Left forelimb (tissue), 1 donor: ENCODE results near the gene KLC1.
A peak's percentile ranks its signal among the peaks of the same experiment; 100 is the strongest.
"Not testable (repeated sequence)": the region's sequence is repeated elsewhere in the genome, so short reads cannot be mapped to it uniquely, and the experiment has no call there.

ENCODE experiments used
- DNase-seq: peaks from one replicate; pipeline ENCODE4 v3.0.0-alpha.2; 2018; ENCODE audit warnings: low spot score

The KLC1 gene

DNA sequence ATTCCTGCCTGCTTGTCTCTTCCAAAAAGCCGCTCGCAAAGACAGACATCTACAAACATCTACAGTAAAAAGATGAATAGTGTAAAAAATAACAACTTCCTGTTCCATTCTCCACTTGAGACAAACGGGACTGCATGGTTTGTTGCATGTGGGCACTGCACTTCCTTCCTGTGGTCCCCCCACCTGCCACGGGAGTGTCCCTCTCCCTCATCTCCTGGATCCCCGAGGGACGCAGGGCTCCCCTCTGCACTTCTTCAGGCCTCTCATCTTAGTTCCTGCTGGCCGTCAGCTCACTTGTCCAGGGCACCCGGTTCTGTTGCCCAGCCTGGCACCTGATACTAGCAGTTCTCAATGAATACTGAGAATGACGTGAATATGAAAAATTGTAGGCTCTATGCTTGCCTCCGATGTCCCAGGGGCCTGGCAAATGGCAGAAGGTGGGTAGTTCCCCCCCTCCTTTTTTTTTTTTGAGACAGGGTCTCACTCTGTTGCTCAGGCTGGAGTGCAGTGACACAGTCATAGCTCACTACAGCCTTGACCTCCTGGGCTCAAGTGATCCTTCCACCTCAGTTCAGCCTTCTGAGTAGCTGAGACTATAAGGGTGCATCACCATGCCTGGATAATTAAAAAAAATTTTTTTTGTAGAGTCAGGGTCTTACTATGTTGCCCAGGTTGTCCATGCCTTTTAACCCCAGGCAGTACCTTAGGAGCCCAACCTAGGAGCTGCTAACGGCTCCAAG is 3.5 kb upstream of the KLC1 start:
- DNase-seq = no peak

DNA sequence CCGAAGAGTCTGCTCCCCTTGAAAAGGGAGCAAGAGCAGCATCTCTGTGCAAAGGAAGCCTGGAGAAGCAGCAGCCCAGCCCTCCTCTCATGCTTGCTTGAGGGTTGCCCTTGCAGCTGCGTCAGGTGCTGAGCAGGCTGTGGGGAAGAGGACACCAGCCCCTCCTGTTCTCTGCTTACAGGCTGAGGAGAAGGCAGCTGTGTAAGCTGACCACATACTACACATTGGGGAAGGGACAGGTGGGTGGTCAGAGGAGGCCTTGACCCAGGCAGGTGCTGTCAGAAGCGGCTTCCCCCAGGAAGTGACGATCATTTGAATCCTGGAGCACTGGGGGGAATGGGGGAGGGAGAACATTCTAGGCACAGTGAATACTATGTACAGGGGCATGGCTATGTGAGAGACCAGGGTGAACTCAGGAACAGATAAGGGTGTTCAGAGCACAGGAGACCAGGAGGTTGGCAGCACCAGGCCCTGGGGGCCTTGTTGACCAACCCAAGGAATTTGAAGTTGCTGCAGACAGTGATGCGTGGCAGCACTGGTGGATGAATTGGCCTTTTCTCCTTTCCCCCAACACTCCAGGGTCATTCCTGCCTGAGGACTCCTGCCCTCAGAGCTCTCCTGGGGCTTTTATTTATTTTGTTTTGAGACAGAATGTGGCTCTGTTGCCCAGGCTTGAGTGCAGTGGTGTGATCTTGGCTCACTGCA is 2.7 kb upstream of the KLC1 start:
- no peak for DNase-seq

DNA sequence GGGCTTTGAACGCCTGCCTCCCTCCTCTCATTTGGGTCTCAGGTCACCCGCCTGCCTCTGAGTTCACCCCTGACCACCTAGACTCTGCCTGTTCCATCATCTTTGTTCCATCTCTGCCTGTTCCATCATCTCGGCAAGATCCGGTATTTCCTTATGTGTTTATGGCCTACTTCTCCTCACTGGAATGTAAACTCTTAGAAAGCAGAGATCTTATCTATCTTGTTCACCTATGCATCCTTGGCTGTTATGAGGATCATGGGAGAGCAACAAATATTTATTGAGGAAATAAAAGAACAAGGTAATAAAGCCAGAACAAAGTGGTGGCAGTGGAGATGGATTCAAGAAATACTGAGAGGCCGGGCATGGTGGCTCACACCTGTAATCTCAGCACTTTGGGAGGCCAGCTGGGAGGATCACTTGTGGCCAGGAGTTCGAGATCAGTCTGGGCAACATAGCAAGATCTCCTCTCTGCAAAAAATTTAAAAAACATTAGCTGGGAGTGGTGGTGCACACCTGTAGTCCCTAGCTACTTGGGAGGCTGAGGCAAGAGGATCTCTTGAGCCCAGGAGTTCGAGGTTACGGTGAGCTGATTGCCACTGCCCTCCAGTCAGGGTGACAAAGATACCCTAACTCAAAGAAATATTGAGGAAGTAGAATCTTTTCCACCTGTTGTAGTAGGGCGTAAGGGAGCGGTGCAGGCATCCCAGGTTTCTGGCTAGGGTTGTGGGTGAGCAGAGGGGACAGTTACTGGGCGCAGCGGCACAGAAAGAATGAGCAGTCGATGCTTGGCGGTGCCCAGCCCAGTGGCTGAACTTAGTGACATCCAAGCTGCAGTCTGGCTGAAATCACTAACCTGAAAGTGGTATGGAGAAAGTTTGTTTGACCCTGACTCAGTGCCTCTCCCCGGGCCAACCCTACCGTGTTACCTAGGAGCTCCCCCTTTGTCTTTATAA is 1.7 kb upstream of the KLC1 start:
- no peak for DNase-seq

DNA sequence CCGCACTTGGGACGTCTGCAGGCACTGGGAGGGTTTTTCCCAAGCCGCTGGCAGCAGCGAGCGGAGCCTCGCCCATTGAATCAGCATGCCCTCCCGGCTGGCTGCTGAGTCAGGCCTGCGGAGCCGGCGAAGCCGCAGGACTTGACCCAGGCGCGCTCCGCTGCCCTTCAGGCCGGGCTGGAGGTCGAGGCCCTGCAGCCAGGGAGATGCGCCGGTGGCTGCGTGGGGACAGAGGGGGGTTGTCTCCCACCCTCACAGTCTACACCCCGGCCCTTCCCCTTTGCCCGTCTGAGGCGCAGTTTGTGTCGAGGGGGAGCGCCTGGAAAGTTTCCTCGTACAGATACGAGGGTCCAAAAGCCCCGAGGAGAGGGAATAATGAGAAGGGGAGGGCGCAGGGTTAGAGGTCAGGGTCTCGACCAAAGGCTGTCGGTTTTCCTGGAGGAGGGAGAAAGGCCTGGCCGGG is 759 bp upstream of the KLC1 start:
- DNase-seq = peak; percentile 78

DNA sequence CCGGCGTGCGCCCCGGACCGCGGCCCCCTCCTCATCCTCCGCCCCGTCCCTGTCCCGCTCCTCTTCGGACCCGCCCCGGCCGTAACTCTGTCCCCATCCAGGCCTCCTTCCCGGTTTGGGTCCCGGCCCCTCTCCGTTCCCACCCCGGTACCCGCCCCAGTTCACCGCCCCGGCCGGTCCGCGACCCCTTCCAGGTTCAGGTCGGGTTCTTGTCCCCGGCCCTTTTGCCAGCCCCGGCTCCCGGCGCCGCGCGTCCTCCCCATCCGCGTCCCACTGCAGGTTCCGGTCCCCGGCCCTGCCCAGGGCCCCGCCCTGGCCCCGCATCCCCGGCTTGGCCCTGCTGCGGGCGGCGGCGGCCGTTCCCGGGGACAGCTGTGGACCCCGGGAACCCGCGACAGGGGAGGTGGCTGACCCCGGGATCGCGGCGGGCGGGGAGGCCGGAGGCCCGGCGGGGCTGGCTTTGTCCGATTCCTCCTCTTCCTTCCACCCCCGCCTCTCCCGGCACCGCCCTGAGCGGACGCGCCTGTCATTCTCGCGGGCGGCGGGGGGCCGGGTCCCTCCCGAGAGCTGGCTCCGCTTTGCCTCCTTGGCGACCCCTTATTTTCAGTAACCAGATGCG is 601 bp downstream of the KLC1 start:
- peak; percentile 75 for DNase-seq

DNA sequence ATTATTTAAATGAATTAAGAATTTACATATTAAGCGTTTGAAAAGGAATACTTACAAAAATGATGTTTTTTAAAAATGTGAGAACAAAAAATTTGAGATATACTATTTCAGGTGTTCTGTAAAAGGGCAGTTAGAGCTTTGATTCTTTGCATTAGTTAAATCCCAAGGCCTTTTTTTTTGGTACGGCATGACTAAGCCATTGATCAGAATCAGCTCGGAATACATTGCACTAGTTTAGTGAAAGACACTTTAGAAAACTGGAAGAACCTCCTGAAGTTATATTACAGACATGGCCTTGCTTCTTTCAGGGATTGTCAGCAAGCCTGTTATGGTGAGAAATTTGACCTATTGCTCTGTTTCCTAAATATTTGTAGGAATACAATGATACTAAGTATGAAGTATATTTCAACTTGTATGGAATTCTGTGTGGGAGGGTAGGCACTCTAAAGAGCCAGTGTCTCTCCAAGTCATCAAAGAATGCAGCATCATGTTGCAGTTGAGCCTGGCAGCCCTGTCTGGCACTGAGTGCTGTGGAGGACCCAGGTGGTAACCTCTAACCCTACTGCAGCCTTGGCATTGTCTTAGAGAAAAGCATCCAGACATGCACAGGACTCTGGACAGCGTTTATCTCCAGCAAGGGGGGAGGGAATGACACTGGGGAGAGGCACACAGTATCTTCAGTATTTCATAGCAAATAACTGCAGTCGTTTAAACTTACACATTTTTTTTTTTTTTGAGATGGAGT is 1.5 kb downstream of the KLC1 start:
- no peak for DNase-seq

DNA sequence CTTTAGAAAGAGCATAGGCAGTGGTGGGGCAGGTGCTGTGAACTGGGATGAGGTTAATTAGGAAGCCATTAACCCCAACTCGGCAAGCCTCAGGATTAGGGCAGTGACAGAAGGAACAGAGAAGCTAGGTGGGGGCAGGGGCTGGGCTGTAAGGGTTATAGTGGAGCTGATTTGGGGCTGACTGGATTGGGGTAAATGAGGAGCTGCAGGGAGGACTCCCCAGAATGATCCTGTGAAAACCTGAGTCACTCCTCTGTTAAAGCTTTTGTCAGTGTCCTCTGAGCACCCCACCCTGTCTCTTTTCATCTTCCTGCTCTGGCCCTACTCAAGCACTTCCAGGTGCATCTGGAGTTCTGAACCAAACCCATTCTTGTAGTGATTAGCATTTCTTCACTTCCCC is 4.4 kb downstream of the KLC1 start:
- no peak for DNase-seq

DNA sequence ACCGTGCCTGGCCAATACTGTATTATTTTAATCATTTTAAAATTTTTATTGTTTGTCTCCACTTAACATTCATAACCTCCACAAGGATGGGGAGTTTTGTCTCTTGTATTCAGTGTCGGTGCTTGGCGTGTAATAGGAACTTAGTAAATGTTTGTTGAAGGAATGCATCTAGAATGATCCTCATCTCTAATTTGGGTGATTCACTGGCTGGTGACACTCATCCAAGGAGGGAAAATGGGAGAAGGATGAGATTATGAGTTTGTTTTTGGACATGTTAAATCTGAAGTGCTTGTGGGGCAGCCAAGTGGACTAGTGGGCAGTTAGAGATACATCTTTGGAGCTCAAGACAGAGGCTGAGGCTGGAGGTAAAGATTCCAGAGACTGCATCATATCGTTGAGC is 5.1 kb downstream of the KLC1 start:
- DNase-seq = no peak

DNA sequence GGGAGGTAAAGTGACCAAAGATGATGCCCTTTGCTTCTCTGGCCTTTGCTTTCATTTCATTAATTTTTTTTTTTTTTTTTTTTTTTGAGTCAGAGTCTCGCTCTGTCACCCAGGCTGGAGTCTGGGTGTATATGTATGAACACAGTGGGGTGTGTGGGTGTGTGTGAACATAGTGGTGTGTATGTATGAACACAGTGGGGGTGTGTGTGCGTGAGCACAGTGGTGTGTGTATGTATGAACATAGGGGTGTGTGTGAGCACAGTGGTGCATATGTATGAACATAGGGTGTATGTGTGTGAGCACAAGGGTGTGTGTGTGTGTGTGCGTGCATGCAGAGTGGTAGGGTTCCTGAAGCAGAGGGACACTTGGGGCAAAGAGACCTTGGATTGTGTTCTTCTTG is 9.6 kb downstream of the KLC1 start:
- DNase-seq = no peak

DNA sequence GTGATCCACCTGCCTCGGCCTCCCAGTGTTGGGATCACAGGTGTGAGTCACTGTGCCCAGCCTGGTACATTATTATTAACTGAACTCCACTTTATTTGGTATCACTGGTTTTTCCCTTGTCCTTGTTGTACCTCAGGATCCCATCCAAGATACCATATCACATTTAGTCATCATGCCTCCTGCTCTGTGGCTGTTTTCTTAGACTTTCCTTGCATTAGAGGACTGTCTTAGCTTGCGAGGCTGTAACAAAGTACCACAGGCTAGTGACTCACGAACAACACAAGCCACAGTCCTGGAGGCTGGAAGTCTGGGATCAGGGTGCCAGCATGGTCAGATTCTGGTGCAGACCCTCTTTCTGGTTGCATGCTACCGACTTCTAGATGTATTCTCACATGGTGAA is 12.2 kb downstream of the KLC1 start:
- DNase-seq = no peak

DNA sequence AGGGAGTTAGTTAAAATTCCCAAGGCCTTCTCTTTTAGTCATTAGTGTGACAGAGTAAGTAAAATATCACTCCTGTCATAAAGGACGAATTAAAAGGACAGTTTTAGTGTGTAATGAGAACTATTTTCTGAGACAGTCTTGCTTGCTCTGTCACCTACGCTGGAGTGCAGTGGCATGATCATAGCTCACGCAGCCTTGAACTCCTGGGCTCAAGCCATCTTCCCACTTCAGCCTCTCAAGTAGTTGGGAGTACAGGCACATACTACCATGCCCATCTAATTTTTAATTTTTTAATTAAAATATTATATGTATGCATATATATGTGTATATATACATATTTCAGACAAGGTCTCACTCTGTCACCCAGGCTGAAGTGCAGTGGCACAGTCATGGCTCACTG is 17.2 kb downstream of the KLC1 start:
- no peak for DNase-seq

DNA sequence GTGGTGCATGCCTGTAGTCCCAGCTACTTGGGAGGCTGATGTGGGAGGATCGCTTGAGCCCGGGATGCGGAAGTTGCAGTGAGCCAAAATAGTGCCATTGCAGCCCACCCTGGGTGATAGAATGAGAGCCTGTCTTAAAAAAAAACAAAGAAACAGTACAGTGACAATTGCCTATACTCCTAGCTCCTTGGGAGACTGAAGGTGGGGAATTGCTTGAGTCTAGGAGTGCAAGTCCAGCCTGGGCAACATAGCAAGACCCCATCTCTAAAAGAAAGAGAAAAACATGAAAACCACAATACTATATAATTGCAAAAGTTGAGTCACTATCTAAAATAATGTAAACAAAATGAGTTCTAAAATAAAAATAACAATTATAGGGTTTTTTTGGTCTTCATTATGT is 20.0 kb downstream of the KLC1 start:
- DNase-seq = no peak

DNA sequence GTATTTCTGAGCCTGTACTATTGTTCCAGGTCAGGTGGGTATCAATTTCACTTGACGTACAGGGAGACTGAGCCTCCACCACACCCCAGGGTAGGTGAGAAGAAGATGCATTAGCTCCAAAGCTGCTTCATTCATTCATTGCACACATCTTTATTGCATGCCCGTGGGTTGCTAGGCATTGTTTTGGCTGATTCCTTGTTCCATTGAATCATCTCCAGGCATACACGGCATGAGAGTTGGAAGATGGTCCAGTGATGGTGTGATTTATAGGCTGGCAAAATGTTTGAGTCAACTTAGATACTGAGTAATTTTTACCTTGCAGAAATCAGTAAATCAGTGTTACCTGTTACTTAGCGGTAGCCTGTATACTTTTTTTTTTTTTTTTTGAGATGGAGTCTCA is 21.2 kb downstream of the KLC1 start:
- no peak for DNase-seq

DNA sequence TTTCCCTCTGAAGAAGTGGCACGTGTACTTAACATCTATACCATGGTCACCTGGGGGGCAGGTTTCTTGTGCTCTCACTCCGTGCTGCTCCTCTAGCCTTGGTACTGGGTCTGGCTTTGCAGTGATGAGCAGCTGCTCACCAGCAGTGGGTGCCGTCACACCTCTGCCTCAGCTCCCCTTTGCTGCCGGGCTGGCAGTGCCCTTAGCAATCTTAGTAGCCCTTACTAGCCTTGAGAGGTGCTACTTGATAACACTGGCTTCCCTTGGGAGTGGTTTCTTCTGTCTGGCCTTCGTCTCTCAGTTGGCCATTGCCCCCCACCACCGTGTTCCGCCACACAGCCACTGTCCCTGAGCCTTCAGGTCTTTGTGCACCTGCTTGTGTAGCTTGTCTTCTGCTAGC is 22.6 kb downstream of the KLC1 start:
- DNase-seq = no peak

DNA sequence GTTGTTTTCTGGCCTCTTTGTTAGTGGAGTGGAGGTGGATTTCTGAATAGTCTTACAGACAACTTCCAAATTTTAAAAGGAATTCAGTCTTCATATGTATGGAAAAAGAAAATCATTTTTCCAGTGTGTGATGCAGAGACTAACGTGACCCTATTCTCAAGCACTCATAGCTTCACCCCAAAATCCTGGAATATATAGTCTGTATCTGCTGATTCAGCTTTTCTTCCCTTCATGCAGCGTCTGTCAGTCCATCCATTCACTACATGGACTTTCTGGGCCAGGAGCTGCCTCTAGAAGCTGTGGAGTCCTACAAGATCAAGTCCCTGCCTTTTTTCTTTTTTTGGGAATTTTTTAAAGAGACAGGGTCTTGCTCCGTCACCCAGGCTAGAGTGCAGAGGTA is 23.8 kb downstream of the KLC1 start:
- no peak for DNase-seq

DNA sequence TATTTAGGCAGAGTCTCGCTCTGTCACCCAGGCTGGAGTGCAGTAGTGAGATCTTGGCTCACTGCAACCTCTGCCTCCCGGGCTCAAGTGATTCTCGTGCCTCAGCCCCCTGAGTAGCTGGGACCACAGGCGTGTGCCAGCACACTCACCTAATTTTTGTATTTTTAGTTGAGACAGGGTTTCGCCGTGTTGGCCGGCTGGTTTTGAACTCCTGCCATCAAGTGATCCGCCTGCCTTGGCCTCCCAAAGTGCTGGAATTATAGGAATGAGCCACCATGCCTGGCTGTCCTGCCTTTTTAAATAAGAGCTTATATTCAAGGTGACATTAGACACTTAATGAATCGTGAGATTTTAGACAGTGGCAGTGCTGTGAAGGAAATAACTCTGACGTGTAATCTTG is 24.3 kb downstream of the KLC1 start:
- DNase-seq = not testable (repeated sequence)

DNA sequence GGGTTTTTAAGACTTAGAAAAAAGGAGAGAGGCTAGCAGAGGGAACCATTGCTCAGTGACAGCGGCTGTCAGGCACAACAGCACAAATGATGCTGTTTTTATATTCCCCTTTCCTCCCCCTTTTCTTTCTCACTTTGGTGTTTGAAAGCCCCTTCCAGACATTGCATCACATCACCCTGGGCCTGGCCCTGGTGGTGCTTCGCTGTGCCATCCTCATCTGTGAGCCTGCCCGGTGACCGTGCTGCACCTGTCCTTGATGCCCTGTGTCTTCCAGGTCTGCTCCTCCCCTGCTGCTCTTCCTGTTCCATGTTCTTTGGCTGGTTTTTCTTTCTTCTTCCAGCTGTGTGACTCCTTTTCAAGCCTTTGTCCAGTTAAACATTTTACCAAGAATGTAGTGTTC is 24.8 kb downstream of the KLC1 start:
- DNase-seq = no peak

DNA sequence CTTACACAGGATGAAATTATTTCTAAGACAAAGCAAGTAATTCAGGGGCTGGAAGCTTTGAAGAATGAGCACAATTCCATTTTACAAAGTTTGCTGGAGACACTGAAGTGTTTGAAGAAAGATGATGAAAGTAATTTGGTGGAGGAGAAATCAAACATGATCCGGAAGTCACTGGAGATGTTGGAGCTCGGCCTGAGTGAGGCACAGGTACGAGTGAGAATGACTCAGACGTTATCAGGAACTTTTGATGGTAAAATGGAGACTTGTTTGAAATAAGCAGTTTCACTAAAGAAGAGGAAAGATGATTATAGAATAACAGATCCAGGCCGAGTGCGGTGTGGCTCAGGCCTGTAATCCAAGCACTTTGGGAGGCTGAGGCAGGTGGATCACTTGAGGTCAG is 25.6 kb downstream of the KLC1 start:
- no peak for DNase-seq

DNA sequence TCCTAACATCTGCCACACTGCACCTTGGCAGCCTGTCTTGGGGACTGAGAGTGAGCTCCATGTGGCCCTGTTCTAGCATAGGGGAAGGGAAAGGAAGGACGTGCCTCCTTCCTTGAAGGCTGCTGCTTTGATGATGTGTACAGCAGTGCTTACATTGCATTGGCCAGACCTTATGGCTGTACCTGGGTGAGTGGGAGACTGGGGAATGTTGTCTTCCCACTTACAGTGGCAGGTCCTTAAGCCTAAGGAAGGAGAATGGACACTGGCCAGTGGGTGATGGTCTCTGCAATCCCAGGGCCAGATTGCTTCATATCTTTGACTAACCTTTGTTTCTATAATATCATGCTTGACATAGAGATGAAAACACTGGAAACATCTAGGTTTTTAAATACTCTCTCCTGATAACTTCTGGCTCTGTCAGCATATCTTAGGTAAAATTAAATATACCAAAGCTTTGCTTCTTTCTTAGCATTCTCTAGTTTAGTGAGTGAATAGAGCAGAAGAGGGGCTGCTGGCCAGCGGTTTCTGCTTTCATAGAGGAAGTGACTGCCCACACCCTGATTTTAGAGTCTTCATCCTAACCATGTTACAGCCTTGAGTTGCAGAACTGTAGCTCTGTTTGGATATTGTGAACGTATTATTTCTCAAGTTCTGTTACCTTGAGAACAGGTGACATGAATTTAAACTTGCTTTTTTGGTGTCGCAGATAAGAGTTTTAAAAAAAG is 27.2 kb downstream of the KLC1 start:
- DNase-seq = no peak

DNA sequence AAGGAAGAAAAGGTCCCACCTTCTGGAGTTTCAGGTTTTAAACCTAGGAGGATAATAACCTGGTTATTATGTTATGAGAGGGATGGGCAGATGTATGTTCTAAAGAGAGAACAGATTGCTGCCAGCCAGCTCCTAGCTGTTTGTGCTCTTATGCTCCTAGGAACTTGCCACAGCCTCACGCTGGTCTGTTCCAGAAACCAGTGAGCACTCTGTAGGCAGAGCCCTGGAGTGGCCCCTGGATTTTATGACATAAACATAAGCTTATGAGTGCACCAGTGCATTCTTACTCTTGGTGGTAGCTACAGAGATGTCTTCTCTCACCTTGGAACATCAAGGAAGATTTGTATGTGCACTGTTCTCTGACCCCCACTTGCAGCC is 27.7 kb downstream of the KLC1 start:
- DNase-seq = no peak

DNA sequence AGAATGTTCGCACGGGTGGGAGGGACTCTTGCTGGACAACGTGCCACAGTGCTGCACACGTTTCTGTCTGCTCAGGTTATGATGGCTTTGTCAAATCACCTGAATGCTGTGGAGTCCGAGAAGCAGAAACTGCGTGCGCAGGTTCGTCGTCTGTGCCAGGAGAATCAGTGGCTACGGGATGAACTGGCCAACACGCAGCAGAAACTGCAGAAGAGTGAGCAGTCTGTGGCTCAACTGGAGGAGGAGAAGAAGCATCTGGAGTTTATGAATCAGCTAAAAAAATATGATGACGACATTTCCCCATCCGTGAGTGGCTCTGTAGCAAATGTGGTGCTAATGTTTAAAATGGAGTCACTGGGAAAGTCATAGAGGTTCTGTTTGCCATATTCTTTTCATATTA is 28.5 kb downstream of the KLC1 start:
- no peak for DNase-seq
